GM12878 (cell line): ENCODE results near the gene GJD3. TPM values are rescaled to one million over a fixed set of nuclear protein-coding genes. Genes with fewer than 3 reads are reported as not detected.
"Not testable (repeated sequence)": the region's sequence is repeated elsewhere in the genome, so short reads cannot be mapped to it uniquely, and the experiment has no call there.

Experiments
- ATAC-seq: fragments of 200-7000 bp; cut with Tn5 transposase; 3 replicates; pipeline ENCODE4 v1.9.1; 2020; ENCODE audit warnings: mild to moderate bottlenecking, moderate library complexity
- BruUV-seq: library from RNA; stranded (reverse); fragments of 400-500 nt; replicated peaks from 2 replicates; lab custom pipeline; 2021; lab: Mats Ljungman, UMichigan
- CTCF ChIA-PET: fragments of 300-600 bp; sonication (Branson Sonifier 250); formaldehyde crosslinking; extraction: SDS; loops from one replicate; lab custom pipeline; 2021; ENCODE audit warnings: inconsistent platforms; lab: Yijun Ruan, JAX
- POLR2A ChIA-PET: fragments of 350-600 bp; formaldehyde crosslinking; extraction: SDS; loops from one replicate; lab custom pipeline; 2021; ENCODE audit warnings: inconsistent platforms; lab: Charles Lee
- RAD21 ChIA-PET: fragments of 300-600 bp; sonication (Branson Sonifier 250); formaldehyde crosslinking; loops from one replicate; lab custom pipeline; 2023; ENCODE audit warnings: antibody characterized with exemption; ENCODE audit not compliant: unreplicated experiment; lab: Charles Lee
- SMC1A ChIA-PET: fragments of 300-600 bp; sonication (Branson Sonifier 250); formaldehyde crosslinking; loops from one replicate; lab custom pipeline; 2023; ENCODE audit not compliant: unreplicated experiment, uncharacterized antibody; lab: Charles Lee
- DNase-seq: peaks from one replicate; pipeline ENCODE4 v3.0.0-alpha.2; 2011; ENCODE audit warnings: low read depth, low spot score
- FAIRE-seq: peaks from 3 replicates; lab custom pipeline; 2011; peaks lifted over from hg19 to GRCh38; lab: Jason Lieb, UNC
- H2AFZ ChIP-seq: 2 replicates; pipeline ENCODE4 v1.6.0; 2011; ENCODE audit warnings: low read depth, low read length, control low read depth; ENCODE audit not compliant: control insufficient read depth
- H3K27ac ChIP-seq: 2 replicates; pipeline ENCODE4 v1.5.1; 2011; ENCODE audit warnings: control low read depth; ENCODE audit not compliant: control insufficient read depth, insufficient read depth
- H3K27me3 ChIP-seq, 2 experiments: replicated peaks in 1 of 2; 2 replicates each; pipeline versions ENCODE4 v1.6.0 to v1.6.1; 2011; ENCODE audit warnings: low read length in 1 of 2; ENCODE audit not compliant: control insufficient read depth in 2 of 2, insufficient read depth in 2 of 2
- H3K36me3 ChIP-seq, 2 experiments: 2 replicates each; pipeline ENCODE4 v1.5.1; 2011; ENCODE audit warnings: low read length in 1 of 2; ENCODE audit not compliant: control insufficient read depth in 2 of 2, insufficient read depth in 2 of 2
- H3K4me1 ChIP-seq: 2 replicates; pipeline ENCODE4 v1.6.1; 2011; ENCODE audit warnings: mild to moderate bottlenecking, low read length, moderate library complexity, mixed read lengths; ENCODE audit not compliant: control insufficient read depth, insufficient read depth
- H3K4me2 ChIP-seq: 2 replicates; pipeline ENCODE4 v1.6.0; 2011; ENCODE audit warnings: control low read depth; ENCODE audit not compliant: control insufficient read depth, insufficient read depth
- H3K4me3 ChIP-seq: fragments of 200-600 bp; sonication (generic); 2 replicates; pipeline ENCODE4 v1.5.1; 2016
- H3K79me2 ChIP-seq: 2 replicates; pipeline ENCODE4 v1.6.0; 2011; ENCODE audit warnings: low read length; ENCODE audit not compliant: control insufficient read depth, insufficient read depth
- H3K9ac ChIP-seq: 2 replicates; pipeline ENCODE4 v1.8.0; 2011; ENCODE audit warnings: low read length, control low read depth, mixed read lengths; ENCODE audit not compliant: control insufficient read depth, insufficient read depth
- H3K9me3 ChIP-seq: replicated peaks from 3 replicates; pipeline ENCODE4 v1.5.1; 2011; ENCODE audit warnings: mild to moderate bottlenecking, low read length; ENCODE audit not compliant: control insufficient read depth, insufficient read depth
- H4K20me1 ChIP-seq: 2 replicates; pipeline ENCODE4 v1.6.0; 2011; ENCODE audit not compliant: control insufficient read depth, insufficient read depth
- CHD4 ChIP-seq: fragments of 200-600 bp; sonication (generic); IDR thresholded peaks from 2 replicates; pipeline ENCODE4 v1.6.1; 2016; ENCODE audit warnings: mild to moderate bottlenecking
- GATAD2B ChIP-seq: fragments of 450-650 bp; conservative IDR thresholded peaks from 2 replicates; pipeline ENCODE4 v1.6.1; 2017; ENCODE audit warnings: low read depth, mild to moderate bottlenecking, moderate library complexity
- HCFC1 ChIP-seq: fragments of 150-350 bp; IDR thresholded peaks from 2 replicates; pipeline ENCODE4 v1.6.1; 2014; ENCODE audit warnings: low read length
- HDAC2 ChIP-seq: fragments of 200-600 bp; sonication (generic); IDR thresholded peaks from 2 replicates; pipeline ENCODE4 v1.6.1; 2017
- HDGF ChIP-seq: fragments of 450-650 bp; IDR thresholded peaks from 2 replicates; pipeline ENCODE4 v1.6.1; 2016; ENCODE audit warnings: antibody characterized with exemption
- RUNX3 ChIP-seq: IDR thresholded peaks from 2 replicates; pipeline ENCODE4 v1.6.1; 2012; ENCODE audit warnings: low read length, inconsistent platforms
- SIX5 ChIP-seq: IDR thresholded peaks from 2 replicates; pipeline ENCODE4 v1.6.1; 2011; ENCODE audit warnings: mild to moderate bottlenecking, low read depth, low read length, moderate library complexity; ENCODE audit not compliant: severe bottlenecking
- TARDBP ChIP-seq: IDR thresholded peaks from 2 replicates; pipeline ENCODE4 v1.6.1; 2016; ENCODE audit warnings: borderline replicate concordance
- TCF12 ChIP-seq: IDR thresholded peaks from 2 replicates; pipeline ENCODE4 v1.6.1; 2011; ENCODE audit warnings: low read depth, mild to moderate bottlenecking, low read length
- WRNIP1 ChIP-seq: IDR thresholded peaks from 2 replicates; pipeline ENCODE4 v1.6.1; 2011; ENCODE audit warnings: low read depth, low read length, improper control_type of control experiment, borderline replicate concordance
- WGBS: methylation state at CpG from one replicate; pipeline ENCODE4 v1.1.6; 2016; ENCODE audit warnings: low lambda C conversion rate; ENCODE audit not compliant: insufficient replicate concordance, insufficient coverage; ENCODE audit errors: missing lambda C conversion rate; 5-methylcytosine and 5-hydroxymethylcytosine counted together
- in situ Hi-C: fragments of 300-500 bp; cut with MboI; formaldehyde crosslinking; loops from 9 replicates; pipeline ENCODE4 v1.14.3; 2018; ENCODE audit warnings: mixed read lengths
- intact Hi-C: fragments of 100-400 bp; cut with micrococcal nuclease; formaldehyde crosslinking; loops from one replicate; pipeline ENCODE4 v1.14.2; 2022; ENCODE audit not compliant: unreplicated experiment
- polyA plus RNA-seq, 11 experiments: library from polyadenylated mRNA; depleted of rRNA in 4 of 11; unstranded in 6 of 11; stranded (reverse) in 5 of 11; fragments of >200 nt; fragmentation: Nextera tagmentation in 4 of 11; fragmentation: Illumina TruSeq in 1 of 11; extraction: Ambion mirVana in 4 of 11; extraction: Trizol in 1 of 11; gene quantifications; 1 replicate in 1 of 11; 2 replicates in 10 of 11; pipeline versions ENCODE4 v1.2.1 to v1.2.3, GENCODE V29; 2011 to 2016; ENCODE audit warnings: inconsistent platforms in 2 of 11, missing spikeins in 2 of 11, low read depth in 1 of 11
- total RNA-seq, 4 experiments: library from RNA; depleted of rRNA in 3 of 4; stranded (reverse); fragments of >200 nt in 3 of 4; fragmentation: Illumina TruSeq in 1 of 4; extraction: Trizol in 1 of 4; gene quantifications; 2 replicates each; pipeline versions ENCODE4 v1.2.1 to v1.2.3, GENCODE V29; 2013 to 2021

Gene GJD3
- total and polyA plus RNA-seq, 10 of the 15 experiments (the other 5 are each of a cell fraction or from before 2014, with no cell fraction given), result 1.6 TPM; not detected in 9

GRCh38 chr17:40371261-40371929 is 6.9 kb upstream of the GJD3 start:
- WGBS, result 57% methylated on average over 16 of the region's 16 CpGs
- intact Hi-C loops, result no loop called here
- Histone ChIP-seq H3K27ac (no peak overlapping the region), H3K9ac (no peak overlapping the region), H2AFZ (no peak overlapping the region), H3K4me1 (no peaks in the 10 kb centered on the region), H3K4me3 (no peak overlapping the region), H4K20me1 (no peaks in the 10 kb centered on the region), H3K9me3 (peaks cover 1% of the 10 kb centered on the region; the same call in 1 of the 3 replicates), H3K36me3 (no peaks in the 10 kb centered on the region), H3K4me2 (no peak overlapping the region), H3K79me2 (no peaks in the 10 kb centered on the region), H3K27me3 (no peaks in the 10 kb centered on the region)
- DNase-seq, result no peak
- RAD21 ChIA-PET, result no interaction called here
- CTCF ChIA-PET, result interaction anchor here (1.3 to 2.0 kb wide), 2 partner anchors 17 to 46 kb away, joined by 3 to 5 read pairs; partner anchors contain the start of gene TOP2A
- BruUV-seq, result no TSS peak
- POLR2A ChIA-PET, result no interaction called here
- no peak for FAIRE-seq
- SMC1A ChIA-PET, result interaction anchor here (1.3 to 1.8 kb wide), 2 partner anchors 18 to 160 kb away, joined by 4 to 7 read pairs; no protein-coding TSS in a partner anchor
- in situ Hi-C loops, result no loop called here
- ATAC-seq, result peak; percentile 76
- TF ChIP-seq SIX5 (peak; percentile 62), RUNX3 (peak; percentile 32; the same call in 1 of the 2 replicates), HCFC1 (peak; percentile 48; the same call in 1 of the 2 replicates), GATAD2B (no peak)

- WGBS, result 67% methylated on average over 7 of the region's 7 CpGs
- in situ Hi-C loops, result no loop called here
- no peak for ATAC-seq
- no peaks in the 10 kb centered on the region for H4K20me1 ChIP-seq
- no peak for FAIRE-seq
- no peak overlapping the region for H3K9ac ChIP-seq
- no peaks in the 10 kb centered on the region for H3K36me3 ChIP-seq
- H3K79me2 ChIP-seq, result no peaks in the 10 kb centered on the region
- no peak overlapping the region for H2AFZ ChIP-seq
- RAD21 ChIA-PET, result interaction anchor here (0.7 kb wide), 1 partner anchor 72 kb away, joined by 3 read pairs; no protein-coding TSS in a partner anchor
- no peak for DNase-seq
- H3K9me3 ChIP-seq, result peaks cover 1% of the 10 kb centered on the region; the same call in 1 of the 3 replicates
- intact Hi-C loops, result no loop called here
- SMC1A ChIA-PET, result no interaction called here
- H3K4me3 ChIP-seq, result no peak overlapping the region
- POLR2A ChIA-PET, result no interaction called here
- no peaks in the 10 kb centered on the region for H3K27me3 ChIP-seq
- CTCF ChIA-PET, result no interaction called here
- H3K4me1 ChIP-seq, result no peaks in the 10 kb centered on the region
- no TSS peak for BruUV-seq
- no peak overlapping the region for H3K27ac ChIP-seq
- no peak overlapping the region for H3K4me2 ChIP-seq
- TF ChIP-seq TARDBP (no peak), CHD4 (no peak), HDGF (no peak), HDAC2 (no peak), TCF12 (no peak), WRNIP1 (no peak)
Observed at GRCh38 chr17:40369923-40370322, 5.4 kb upstream of the GJD3 start.

GRCh38 chr17:40367728-40368127 is 3.2 kb upstream of the GJD3 start:
- H3K36me3 ChIP-seq, H2AFZ ChIP-seq, H3K9ac ChIP-seq, H3K4me1 ChIP-seq, H3K4me3 ChIP-seq, H3K9me3 ChIP-seq, H3K27ac ChIP-seq, ATAC-seq, DNase-seq, in situ Hi-C loops, CTCF ChIA-PET, H4K20me1 ChIP-seq, intact Hi-C loops, H3K4me2 ChIP-seq, H3K79me2 ChIP-seq, H3K27me3 ChIP-seq, RAD21 ChIA-PET, FAIRE-seq, BruUV-seq: not testable (repeated sequence)
- 73% methylated on average over 9 of the region's 9 CpGs for WGBS
- POLR2A ChIA-PET, result interaction anchor here (1.2 kb wide), 1 partner anchor 184 kb away, joined by 3 read pairs; no protein-coding TSS in a partner anchor
- SMC1A ChIA-PET, result interaction anchor here (0.8 kb wide), 1 partner anchor 36 kb away, joined by 3 read pairs; no protein-coding TSS in a partner anchor
